Measurements from ENCODE around the gene ASB2.

The ASB2 gene

GRCh38 chr14:93945070-93945399, 31.3 kb downstream of the ASB2 start:
- H3K27me3 ChIP-seq (ENCODE audit: insufficient read depth, poor library complexity, severe bottlenecking), result no peaks in the 10 kb centered on the region
- no peak for DNase-seq (ENCODE audit: low read depth in 1 of 2, low spot score in 1 of 2)

DNA sequence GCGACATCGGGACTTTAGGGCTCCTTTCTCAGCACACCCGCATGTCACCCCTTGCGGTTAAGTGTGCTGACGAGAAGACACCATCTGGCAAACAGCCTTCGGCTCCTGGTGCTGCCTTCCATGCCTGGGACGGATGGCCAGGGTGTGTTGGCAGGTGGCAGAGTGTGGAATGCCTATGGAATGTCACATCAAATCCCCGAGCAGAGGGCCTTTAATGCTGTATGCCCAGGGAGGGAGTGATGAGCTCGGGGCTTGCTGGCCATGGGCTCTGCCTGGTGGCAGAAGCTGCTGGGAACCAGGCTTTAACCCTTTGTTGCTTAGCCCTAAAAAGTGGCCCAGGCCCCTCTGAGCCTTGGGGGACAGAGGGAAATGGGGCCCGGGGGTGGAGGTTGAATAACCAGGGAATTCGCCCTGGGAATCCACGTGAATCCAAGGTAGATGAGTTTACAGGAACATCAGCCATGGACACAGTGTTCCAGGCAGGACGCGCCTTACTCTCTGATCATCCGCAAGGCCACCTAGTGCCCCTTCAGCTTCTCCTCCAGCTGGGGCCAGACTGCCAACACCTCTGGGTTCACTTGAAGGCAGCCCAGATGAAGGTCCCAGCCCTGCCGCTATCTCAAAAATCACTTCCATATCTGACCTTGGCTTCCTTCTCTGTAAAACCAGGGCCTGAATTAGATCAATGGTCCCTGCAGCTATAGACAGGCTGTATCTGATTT, 31.9 kb downstream of the ASB2 start:
- DNase-seq (ENCODE audit: low read depth in 1 of 2, low spot score in 1 of 2), result no peak
- TF ChIP-seq REST (IDR thresholded peaks at IDR 0.05; ENCODE audit: insufficient replicate concordance, low read depth) (no peak), GABPA (IDR thresholded peaks at IDR 0.05; ENCODE audit: low read depth) (no peak), POLR2AphosphoS5 (IDR thresholded peaks at IDR 0.05; ENCODE audit: low read depth) (no peak), SPI1 (IDR thresholded peaks at IDR 0.05; ENCODE audit: borderline replicate concordance, low read depth) (no peak), CTCF (IDR thresholded peaks at IDR 0.05; ENCODE audit: insufficient read depth, low read length) (no peak)
- H3K27ac ChIP-seq (replicated peaks), result no peak overlapping the region

More at GRCh38 chr14:93945070-93945399, 31.3 kb downstream of the ASB2 start:
- H3K4me3 ChIP-seq (replicated peaks; ENCODE audit: insufficient read depth, low read length), result no peak overlapping the region
- no peak overlapping the region for H3K27ac ChIP-seq (replicated peaks)
- TF ChIP-seq GABPA (IDR thresholded peaks at IDR 0.05; ENCODE audit: low read depth) (no peak), POLR2AphosphoS5 (IDR thresholded peaks at IDR 0.05; ENCODE audit: low read depth) (no peak)

GRCh38 chr14:93943930-93944329, 32.4 kb downstream of the ASB2 start:
- no peak for TF ChIP-seq SPI1 (IDR thresholded peaks at IDR 0.05; ENCODE audit: borderline replicate concordance, low read depth)
- TF ChIP-seq GABPA (IDR thresholded peaks at IDR 0.05; ENCODE audit: low read depth), result no peak
- no peak for TF ChIP-seq CTCF (IDR thresholded peaks at IDR 0.05; ENCODE audit: insufficient read depth, low read length)
- no peak for TF ChIP-seq POLR2AphosphoS5 (IDR thresholded peaks at IDR 0.05; ENCODE audit: low read depth)
- TF ChIP-seq REST (IDR thresholded peaks at IDR 0.05; ENCODE audit: insufficient replicate concordance, low read depth), result no peak
- DNase-seq (ENCODE audit: low read depth in 1 of 2, low spot score in 1 of 2), result no peak
- H3K4me3 ChIP-seq (replicated peaks; ENCODE audit: insufficient read depth, low read length), result no peak overlapping the region

More for the DNA sequence above, 31.9 kb downstream of the ASB2 start:
- no peaks in the 10 kb centered on the region for H3K27me3 ChIP-seq (ENCODE audit: insufficient read depth, poor library complexity, severe bottlenecking)
- H3K4me3 ChIP-seq (replicated peaks; ENCODE audit: insufficient read depth, low read length), result no peak overlapping the region

DNA sequence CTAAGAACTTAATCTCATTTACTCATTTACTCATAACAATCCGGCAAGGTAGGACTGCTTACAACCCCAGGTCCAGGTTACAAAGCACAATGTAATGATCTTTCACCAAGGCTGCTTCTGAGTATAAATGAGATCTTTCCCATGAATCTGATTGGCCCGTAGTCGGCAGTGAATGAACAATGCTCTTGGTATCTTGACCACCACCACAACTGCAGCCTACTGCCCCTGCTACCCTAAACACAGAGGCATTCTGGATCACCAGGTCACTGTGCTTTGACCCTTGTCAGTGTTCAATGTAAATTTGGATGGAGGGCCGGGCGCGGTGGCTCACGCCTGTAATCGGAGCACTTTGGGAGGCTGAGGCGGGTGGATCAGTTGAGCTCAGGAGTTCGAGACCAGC, 33.3 kb downstream of the ASB2 start:
- no peak for DNase-seq (ENCODE audit: low read depth in 1 of 2, low spot score in 1 of 2)
- Histone ChIP-seq H3K27me3 (ENCODE audit: insufficient read depth, poor library complexity, severe bottlenecking) (no peaks in the 10 kb centered on the region), H3K4me3 (replicated peaks; ENCODE audit: insufficient read depth, low read length) (no peak overlapping the region), H3K27ac (replicated peaks) (no peak overlapping the region)
- TF ChIP-seq REST (IDR thresholded peaks at IDR 0.05; ENCODE audit: insufficient replicate concordance, low read depth), result no peak
- no peak for TF ChIP-seq GABPA (IDR thresholded peaks at IDR 0.05; ENCODE audit: low read depth)
- no peak for TF ChIP-seq POLR2AphosphoS5 (IDR thresholded peaks at IDR 0.05; ENCODE audit: low read depth)
- no peak for TF ChIP-seq CTCF (IDR thresholded peaks at IDR 0.05; ENCODE audit: insufficient read depth, low read length)
- TF ChIP-seq SPI1 (IDR thresholded peaks at IDR 0.05; ENCODE audit: borderline replicate concordance, low read depth), result no peak

More at GRCh38 chr14:93943930-93944329, 32.4 kb downstream of the ASB2 start:
- Histone ChIP-seq H3K27me3 (ENCODE audit: insufficient read depth, poor library complexity, severe bottlenecking) (no peaks in the 10 kb centered on the region), H3K27ac (replicated peaks) (no peak overlapping the region)

Measured in HL-60 (cell line).